Measurements from ENCODE around the gene GORASP2.
"Not testable (repeated sequence)": the region's sequence is repeated elsewhere in the genome, so short reads cannot be mapped to it uniquely, and the experiment has no call there.

The GORASP2 gene

DNA sequence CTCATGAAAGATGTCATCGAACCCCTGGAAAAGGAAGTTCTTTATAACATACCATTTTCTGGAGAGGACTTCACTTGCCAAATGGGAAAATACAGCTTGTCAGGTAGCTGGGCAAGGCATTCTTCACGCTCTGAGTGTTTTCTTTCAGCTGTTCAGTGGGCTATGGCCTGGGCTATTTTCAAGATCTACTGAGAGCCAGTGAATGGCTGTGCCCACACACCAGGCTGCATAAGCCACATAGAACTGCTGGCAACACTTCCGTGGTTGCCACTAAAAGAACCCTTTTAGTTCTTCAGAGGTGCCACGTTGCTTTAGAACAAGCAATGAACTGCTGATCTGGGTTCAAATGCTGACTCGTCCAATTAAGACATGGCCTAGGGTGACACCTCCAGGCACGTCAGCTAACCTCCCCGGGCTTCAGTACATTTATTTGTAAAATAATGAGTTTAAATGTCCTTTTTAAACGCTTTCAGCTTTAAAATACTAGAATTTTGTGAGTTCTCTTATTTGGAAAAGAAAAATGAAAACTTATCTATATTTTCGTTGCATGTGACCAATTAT is 36.6 kb upstream of the GORASP2 start:
- TF ChIP-seq POU2F2 (IDR thresholded peaks at IDR 0.05; ENCODE audit: low read depth, low read length) = no peak
- no peak for TF ChIP-seq TAF1 (IDR thresholded peaks at IDR 0.05; ENCODE audit: low read depth, low read length)
- no peak for TF ChIP-seq PAX5 (IDR thresholded peaks at IDR 0.05; ENCODE audit: insufficient read depth, low read length, severe bottlenecking)
- TF ChIP-seq POLR2A (IDR thresholded peaks at IDR 0.05; ENCODE audit: low read depth, low read length) = no peak
- no peak for TF ChIP-seq SPI1 (IDR thresholded peaks at IDR 0.05; ENCODE audit: low read depth, low read length)
- no peak for TF ChIP-seq POLR2AphosphoS5 (IDR thresholded peaks at IDR 0.05; ENCODE audit: low read depth, low read length)
- no peak for DNase-seq (ENCODE audit: insufficient read length, low spot score)
- FAIRE-seq = no peak

DNA sequence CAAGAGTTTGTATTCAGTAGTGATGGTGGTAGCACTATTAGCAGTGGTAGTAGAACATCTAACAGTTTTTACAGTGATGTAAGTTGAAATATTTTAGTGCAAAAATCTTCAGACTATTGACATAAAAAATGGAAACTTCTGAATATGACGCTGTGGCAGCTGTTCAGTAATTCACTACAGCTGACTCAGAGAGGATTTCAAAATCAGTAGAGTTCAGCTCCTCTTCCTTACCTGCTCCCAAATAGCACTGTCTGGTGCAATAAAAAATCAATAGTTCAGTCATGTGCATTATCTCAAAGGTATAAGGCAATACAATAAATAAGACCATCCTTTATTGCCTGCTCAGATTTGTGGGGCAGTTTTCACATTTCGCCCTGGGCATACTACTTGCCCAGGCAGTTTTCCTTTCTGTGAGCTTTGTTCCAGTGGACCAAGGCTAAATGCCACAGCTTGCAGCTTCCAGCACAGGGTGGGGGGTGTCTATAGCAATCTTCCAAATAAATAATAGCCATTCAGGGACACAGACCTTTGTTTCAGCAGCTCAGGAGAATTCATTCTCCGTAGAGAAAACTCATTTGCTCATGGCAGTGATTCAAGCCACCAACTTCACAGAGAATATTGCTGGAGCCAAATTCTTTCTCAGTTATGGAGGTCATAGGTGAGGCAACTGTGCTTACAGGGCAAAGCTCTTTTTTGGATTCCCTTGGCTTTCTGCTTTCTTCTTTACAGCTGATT is 33.9 kb upstream of the GORASP2 start:
- TF ChIP-seq POLR2AphosphoS5 (IDR thresholded peaks at IDR 0.05; ENCODE audit: low read depth, low read length) (no peak), POLR2A (IDR thresholded peaks at IDR 0.05; ENCODE audit: low read depth, low read length) (no peak), POU2F2 (IDR thresholded peaks at IDR 0.05; ENCODE audit: low read depth, low read length) (no peak), PAX5 (IDR thresholded peaks at IDR 0.05; ENCODE audit: insufficient read depth, low read length, severe bottlenecking) (no peak), SPI1 (IDR thresholded peaks at IDR 0.05; ENCODE audit: low read depth, low read length) (no peak), TAF1 (IDR thresholded peaks at IDR 0.05; ENCODE audit: low read depth, low read length) (no peak)

DNA sequence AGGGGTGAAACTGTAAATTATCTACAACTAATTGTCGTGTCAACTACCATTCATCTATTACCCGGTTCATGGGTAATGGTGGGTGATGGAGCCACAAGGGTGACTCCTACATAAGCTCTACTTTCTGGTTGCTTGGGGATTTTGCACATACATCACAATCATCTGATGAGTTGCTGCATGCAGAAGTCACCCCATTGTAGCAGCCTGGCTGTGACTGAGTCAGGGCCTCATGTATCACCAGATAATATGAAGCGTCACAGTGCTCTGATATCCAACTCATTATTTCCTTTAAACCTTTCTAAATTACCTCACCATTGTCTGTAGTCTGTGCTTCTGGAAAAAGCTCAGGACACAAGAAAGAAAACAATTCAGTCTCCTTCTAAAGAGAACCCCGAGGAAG is 32.4 kb upstream of the GORASP2 start:
- FAIRE-seq = no peak

More for the DNA sequence above, 33.9 kb upstream of the GORASP2 start:
- no peak for DNase-seq (ENCODE audit: insufficient read length, low spot score)
- no peak for FAIRE-seq

DNA sequence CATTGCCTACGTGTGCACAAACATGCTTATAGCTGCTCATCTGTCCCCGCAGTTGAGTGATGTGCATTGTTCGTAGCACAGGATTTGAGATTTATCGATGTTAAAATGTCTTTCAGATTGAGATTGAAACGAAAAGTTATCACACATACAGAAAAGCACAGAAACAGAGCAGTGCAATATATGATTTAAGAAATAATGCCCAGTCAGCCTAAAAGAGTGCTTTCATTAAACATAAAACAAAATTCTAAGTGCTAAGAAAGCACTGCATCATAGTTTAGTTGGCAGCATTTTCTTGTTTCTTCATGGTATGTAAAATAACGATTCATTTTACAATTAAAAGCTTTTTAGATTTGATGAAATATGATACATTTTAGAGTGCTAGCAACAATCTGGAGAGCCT is 31.9 kb upstream of the GORASP2 start:
- TF ChIP-seq PAX5 (IDR thresholded peaks at IDR 0.05; ENCODE audit: insufficient read depth, low read length, severe bottlenecking) = no peak
- no peak for TF ChIP-seq POLR2A (IDR thresholded peaks at IDR 0.05; ENCODE audit: low read depth, low read length)
- no peak for TF ChIP-seq POLR2AphosphoS5 (IDR thresholded peaks at IDR 0.05; ENCODE audit: low read depth, low read length)
- no peak for TF ChIP-seq TAF1 (IDR thresholded peaks at IDR 0.05; ENCODE audit: low read depth, low read length)
- TF ChIP-seq SPI1 (IDR thresholded peaks at IDR 0.05; ENCODE audit: low read depth, low read length) = no peak
- TF ChIP-seq POU2F2 (IDR thresholded peaks at IDR 0.05; ENCODE audit: low read depth, low read length) = no peak
- DNase-seq (ENCODE audit: insufficient read length, low spot score) (no peak), FAIRE-seq (no peak)

More for the DNA sequence above, 32.4 kb upstream of the GORASP2 start:
- no peak for TF ChIP-seq TAF1 (IDR thresholded peaks at IDR 0.05; ENCODE audit: low read depth, low read length)
- no peak for TF ChIP-seq PAX5 (IDR thresholded peaks at IDR 0.05; ENCODE audit: insufficient read depth, low read length, severe bottlenecking)
- TF ChIP-seq POLR2A (IDR thresholded peaks at IDR 0.05; ENCODE audit: low read depth, low read length) = no peak
- TF ChIP-seq POLR2AphosphoS5 (IDR thresholded peaks at IDR 0.05; ENCODE audit: low read depth, low read length) = no peak
- no peak for TF ChIP-seq POU2F2 (IDR thresholded peaks at IDR 0.05; ENCODE audit: low read depth, low read length)
- TF ChIP-seq SPI1 (IDR thresholded peaks at IDR 0.05; ENCODE audit: low read depth, low read length) = no peak
- no peak for DNase-seq (ENCODE audit: insufficient read length, low spot score)

DNA sequence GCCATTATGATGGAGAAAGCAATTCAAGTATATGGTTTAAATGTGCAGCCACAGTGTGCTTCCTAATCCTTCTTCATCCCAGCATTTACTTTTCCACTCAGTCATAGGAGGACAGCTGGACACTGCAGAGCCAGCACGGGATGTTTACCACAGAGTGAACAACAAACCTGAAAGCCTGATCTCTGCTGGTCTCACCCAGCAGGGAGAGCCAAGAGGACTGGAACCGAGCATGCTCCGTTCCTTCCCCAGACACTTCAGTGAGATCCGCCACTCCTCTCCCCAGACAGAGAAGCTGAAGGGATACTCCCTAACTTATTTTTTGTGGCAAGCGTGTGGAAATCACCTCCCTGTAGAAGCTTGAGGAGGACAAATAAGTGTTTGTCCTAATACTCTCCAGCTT is 23.2 kb upstream of the GORASP2 start:
- no peak for FAIRE-seq
- DNase-seq (ENCODE audit: insufficient read length, low spot score) = no peak
- no peak for TF ChIP-seq POLR2A (IDR thresholded peaks at IDR 0.05; ENCODE audit: low read depth, low read length)

DNA sequence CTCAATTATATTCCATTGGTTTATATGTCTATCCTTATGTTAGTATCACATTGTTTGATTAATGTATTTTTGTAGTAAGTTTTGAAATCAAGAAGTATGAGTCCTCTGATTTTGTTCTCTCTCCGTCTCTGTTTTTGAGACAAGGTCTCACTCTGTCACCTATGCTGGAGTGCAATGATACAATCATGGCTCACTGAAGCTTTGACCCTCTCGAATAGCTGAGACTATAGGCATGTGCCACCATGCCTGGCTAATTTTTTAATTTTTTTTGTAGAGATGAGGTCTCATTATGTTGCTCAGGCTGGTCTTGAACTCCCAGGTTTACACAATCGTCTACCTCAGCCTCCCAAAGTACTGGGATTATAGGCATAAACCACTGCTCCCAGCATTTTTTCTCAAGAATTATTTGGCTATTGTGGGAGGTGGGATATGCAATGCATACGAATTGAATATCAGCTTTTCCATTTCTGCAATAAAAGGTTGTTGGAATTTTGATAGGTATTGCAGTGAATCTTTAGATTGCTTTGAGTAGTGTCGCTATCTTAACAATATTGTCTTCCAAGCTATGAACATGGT is 17.7 kb upstream of the GORASP2 start:
- no peak for FAIRE-seq
- no peak for DNase-seq (ENCODE audit: insufficient read length, low spot score)
- TF ChIP-seq POLR2A (IDR thresholded peaks at IDR 0.05; ENCODE audit: low read depth, low read length) (no peak), SPI1 (IDR thresholded peaks at IDR 0.05; ENCODE audit: low read depth, low read length) (no peak), POU2F2 (IDR thresholded peaks at IDR 0.05; ENCODE audit: low read depth, low read length) (no peak), TAF1 (IDR thresholded peaks at IDR 0.05; ENCODE audit: low read depth, low read length) (no peak), POLR2AphosphoS5 (IDR thresholded peaks at IDR 0.05; ENCODE audit: low read depth, low read length) (no peak), PAX5 (IDR thresholded peaks at IDR 0.05; ENCODE audit: insufficient read depth, low read length, severe bottlenecking) (no peak)

DNA sequence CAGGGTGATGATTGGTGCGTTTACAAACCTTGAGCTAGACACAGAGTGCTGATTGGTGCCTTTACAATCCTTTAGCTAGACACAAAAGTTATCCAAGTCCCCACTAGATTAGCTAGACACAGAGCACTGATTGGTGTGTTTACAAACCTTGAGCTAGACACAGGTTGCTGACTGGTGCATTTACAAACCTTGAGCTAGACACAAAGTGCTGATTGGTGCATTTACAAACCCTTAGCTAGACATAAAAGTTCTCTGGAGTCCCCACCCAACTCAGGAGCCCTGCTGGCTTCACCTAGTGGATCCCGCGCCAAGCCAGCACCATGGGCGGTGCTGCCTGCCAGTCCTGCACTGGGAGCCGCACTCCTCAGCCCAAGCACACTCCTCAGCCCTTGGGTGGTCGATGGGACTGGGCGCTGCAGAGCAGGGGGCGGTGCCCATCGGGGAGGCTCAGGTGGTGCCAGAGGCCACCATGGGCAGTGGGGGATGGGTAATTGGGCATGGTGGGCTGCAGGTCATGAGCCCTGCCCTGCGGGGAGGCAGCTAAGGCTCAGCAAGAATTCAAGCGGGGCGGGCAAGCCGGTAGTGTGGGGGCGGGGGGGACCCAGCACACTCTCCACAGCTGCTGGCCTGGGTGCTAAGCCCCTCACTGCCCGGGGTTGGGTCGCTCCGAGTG is 13.9 kb upstream of the GORASP2 start:
- not testable (repeated sequence) for FAIRE-seq; DNase-seq (ENCODE audit: insufficient read length, low spot score)

DNA sequence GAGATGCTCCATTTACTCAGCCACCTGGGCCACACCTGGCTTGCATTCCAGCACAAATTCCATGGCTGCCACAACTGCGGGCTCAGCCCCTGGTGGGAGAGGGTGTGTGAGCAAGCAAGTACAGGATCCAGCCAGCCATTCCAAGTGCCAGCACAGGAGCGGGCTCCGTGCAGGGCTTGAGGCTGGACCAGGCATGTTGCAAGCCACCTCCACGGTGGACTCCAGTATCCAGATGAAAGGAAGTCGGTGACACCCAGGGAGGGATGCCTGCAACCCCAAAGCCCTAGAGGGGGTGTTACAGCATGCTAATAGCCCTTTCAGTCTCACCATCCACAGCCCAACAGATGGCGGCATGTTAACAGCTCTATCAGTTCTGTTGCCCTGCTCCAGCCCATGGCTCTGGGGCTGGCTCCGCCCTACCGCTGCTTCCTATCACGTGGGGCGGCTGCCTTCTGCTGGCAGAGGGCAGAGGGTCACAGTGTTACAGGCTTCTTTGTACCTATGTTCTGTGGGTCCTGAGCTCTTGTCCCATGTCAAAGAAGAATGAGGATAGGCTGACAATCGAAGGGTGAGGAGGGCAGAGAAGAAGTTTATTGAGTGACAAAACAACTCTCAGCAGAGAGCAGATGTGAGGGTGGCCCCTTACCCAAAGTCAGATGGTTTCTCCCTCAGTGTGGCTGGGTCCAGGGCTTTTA is 11.7 kb upstream of the GORASP2 start:
- TF ChIP-seq POU2F2 (IDR thresholded peaks at IDR 0.05; ENCODE audit: low read depth, low read length) = no peak
- FAIRE-seq (no peak), DNase-seq (ENCODE audit: insufficient read length, low spot score) (no peak)

DNA sequence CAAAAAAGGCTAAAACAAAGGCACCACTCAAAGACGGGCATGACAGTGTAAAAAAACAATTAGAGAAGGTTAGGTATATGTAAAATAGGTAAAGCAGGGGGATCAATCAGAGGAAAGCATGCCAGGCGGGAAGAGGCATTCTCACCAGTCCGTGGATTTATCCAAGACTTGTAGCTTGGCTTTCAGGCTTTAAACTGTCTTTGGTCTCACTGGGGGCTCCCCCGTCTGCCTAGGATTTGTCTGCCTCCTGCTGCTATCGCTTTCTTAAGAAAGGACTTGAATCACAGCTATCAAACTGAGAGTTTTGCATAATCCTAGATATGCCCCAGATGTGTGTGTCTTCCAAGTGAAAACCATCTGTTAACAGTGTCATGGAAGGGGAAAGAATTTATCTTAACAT is 11.1 kb upstream of the GORASP2 start:
- FAIRE-seq = no peak
- TF ChIP-seq POLR2AphosphoS5 (IDR thresholded peaks at IDR 0.05; ENCODE audit: low read depth, low read length) = no peak
- no peak for TF ChIP-seq PAX5 (IDR thresholded peaks at IDR 0.05; ENCODE audit: insufficient read depth, low read length, severe bottlenecking)
- no peak for TF ChIP-seq TAF1 (IDR thresholded peaks at IDR 0.05; ENCODE audit: low read depth, low read length)
- TF ChIP-seq SPI1 (IDR thresholded peaks at IDR 0.05; ENCODE audit: low read depth, low read length) = no peak
- TF ChIP-seq POU2F2 (IDR thresholded peaks at IDR 0.05; ENCODE audit: low read depth, low read length) = no peak
- TF ChIP-seq POLR2A (IDR thresholded peaks at IDR 0.05; ENCODE audit: low read depth, low read length) = no peak
- DNase-seq (ENCODE audit: insufficient read length, low spot score) = no peak

DNA sequence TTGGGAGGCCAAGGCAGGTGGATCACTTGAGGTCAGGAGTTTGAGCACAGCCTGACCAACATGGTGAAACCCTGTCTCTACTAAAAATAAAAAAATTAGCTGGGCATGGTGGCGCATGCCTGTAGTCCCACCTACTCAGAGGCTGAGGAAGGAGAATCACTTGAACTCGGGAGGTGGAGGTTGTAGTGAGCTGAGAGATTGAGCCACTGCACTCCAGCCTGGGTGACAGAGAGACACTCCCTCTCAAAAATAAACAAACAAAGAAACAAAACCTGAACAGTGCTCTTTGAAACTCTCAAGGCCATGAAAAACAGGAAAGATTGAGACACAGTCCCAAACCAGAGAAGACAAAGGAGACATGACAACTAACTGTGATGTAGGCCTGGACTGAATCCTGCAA is 7.2 kb upstream of the GORASP2 start:
- DNase-seq (ENCODE audit: insufficient read length, low spot score); FAIRE-seq: not testable (repeated sequence)
